ENCODE data around the gene FOXI1. TPM values are rescaled to one million over a fixed set of nuclear protein-coding genes. Genes with fewer than 3 reads are reported as not detected.

Gene FOXI1
- total RNA-seq, 1 experiment from 2014 or later, result not detected

DNA sequence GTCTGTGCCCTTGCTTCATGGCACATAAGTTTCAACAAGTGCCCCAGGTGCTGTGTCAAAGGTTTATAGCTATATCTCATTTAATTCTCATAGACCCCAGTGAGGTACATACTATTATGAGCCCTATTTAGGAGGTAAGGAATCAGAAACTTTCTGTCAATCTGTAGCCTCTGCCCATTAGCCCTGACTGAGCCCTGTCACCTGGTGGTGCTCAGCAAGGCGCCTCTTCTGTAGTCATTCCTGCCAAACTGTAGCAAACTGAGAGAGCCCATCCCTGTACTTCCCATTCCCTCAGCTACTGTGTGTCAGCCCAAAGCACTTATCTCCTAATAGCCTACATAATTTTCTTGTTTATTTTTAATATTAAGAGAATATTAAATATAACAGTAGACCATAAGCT, 46.5 kb upstream of the FOXI1 start:
- Histone ChIP-seq H3K4me1 (replicated peaks; ENCODE audit: insufficient read depth) (peaks cover 19% of the 10 kb centered on the region), H3K27ac (no peak overlapping the region), H2AFZ (no peak overlapping the region), H3K36me3 (ENCODE audit: low read depth) (no peaks in the 10 kb centered on the region), H3K9me3 (ENCODE audit: insufficient read depth, low read depth) (no peaks in the 10 kb centered on the region), H4K20me1 (ENCODE audit: insufficient read depth) (no peaks in the 10 kb centered on the region), H3K27me3 (ENCODE audit: insufficient read depth, low read depth) (no peaks in the 10 kb centered on the region), H3K9me2 (ENCODE audit: insufficient read depth) (no peaks in the 10 kb centered on the region), H3F3A (ENCODE audit: insufficient read depth, low read depth) (peaks cover 15% of the 10 kb centered on the region; the same call in 1 of the 2 replicates), H3K4me2 (no peak overlapping the region), H3K79me2 (ENCODE audit: low read depth) (no peaks in the 10 kb centered on the region), H3K4me3 (no peak overlapping the region)
- POLR2A ChIA-PET (ENCODE audit: unreplicated experiment), result no interaction called here
- TF ChIP-seq, protein P1, sequence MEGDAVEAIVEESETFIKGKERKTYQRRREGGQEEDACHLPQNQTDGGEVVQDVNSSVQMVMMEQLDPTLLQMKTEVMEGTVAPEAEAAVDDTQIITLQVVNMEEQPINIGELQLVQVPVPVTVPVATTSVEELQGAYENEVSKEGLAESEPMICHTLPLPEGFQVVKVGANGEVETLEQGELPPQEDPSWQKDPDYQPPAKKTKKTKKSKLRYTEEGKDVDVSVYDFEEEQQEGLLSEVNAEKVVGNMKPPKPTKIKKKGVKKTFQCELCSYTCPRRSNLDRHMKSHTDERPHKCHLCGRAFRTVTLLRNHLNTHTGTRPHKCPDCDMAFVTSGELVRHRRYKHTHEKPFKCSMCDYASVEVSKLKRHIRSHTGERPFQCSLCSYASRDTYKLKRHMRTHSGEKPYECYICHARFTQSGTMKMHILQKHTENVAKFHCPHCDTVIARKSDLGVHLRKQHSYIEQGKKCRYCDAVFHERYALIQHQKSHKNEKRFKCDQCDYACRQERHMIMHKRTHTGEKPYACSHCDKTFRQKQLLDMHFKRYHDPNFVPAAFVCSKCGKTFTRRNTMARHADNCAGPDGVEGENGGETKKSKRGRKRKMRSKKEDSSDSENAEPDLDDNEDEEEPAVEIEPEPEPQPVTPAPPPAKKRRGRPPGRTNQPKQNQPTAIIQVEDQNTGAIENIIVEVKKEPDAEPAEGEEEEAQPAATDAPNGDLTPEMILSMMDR (conservative IDR thresholded peaks at IDR 0.05), result no peak
- TF ChIP-seq EZH2 (IDR thresholded peaks at IDR 0.05; ENCODE audit: low read depth), result no peak
- no TSS peak for BruUV-seq (replicated peaks)
- intact Hi-C loops (cut with micrococcal nuclease; ENCODE audit: unreplicated experiment), result no loop called here
- CTCF ChIA-PET, result no interaction called here
- no peak for DNase-seq

DNA sequence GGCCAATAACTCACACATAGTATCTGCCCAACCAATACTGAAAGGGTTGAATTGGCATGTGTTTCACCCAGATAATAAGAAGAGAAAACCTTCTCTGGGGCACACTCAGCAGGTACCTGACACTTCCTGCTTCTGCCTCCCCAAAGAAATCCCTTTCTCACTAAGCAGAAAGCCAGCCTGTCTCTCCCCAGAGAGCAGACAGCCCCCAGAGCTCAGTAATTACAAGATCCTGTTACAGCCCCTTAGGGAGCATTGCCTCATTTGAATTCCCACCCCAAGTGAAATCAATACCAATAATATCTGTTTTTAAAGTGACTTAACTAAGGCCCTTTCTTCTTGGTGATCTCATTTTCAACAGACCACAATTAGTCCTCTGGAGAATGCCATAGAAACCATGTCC, 38.5 kb upstream of the FOXI1 start:
- no peak for DNase-seq
- CTCF ChIA-PET, result no interaction called here
- H3K4me2 ChIP-seq, result no peak overlapping the region
- POLR2A ChIA-PET (ENCODE audit: unreplicated experiment), result no interaction called here
- H3K4me3 ChIP-seq, result no peak overlapping the region
- no TSS peak for BruUV-seq (replicated peaks)
- H3K27me3 ChIP-seq (ENCODE audit: insufficient read depth, low read depth), result no peaks in the 10 kb centered on the region
- no peaks in the 10 kb centered on the region for H3K9me2 ChIP-seq (ENCODE audit: insufficient read depth)
- no peaks in the 10 kb centered on the region for H3K9me3 ChIP-seq (ENCODE audit: insufficient read depth, low read depth)
- H3K27ac ChIP-seq, result no peak overlapping the region
- TF ChIP-seq, protein P1 (conservative IDR thresholded peaks at IDR 0.05), result no peak
- no peak for TF ChIP-seq EZH2 (IDR thresholded peaks at IDR 0.05; ENCODE audit: low read depth)
- H3K36me3 ChIP-seq (ENCODE audit: low read depth), result no peaks in the 10 kb centered on the region; the same call in 1 of the 2 replicates
- H3K79me2 ChIP-seq (ENCODE audit: low read depth), result no peaks in the 10 kb centered on the region
- H2AFZ ChIP-seq, result no peak overlapping the region
- intact Hi-C loops (cut with micrococcal nuclease; ENCODE audit: unreplicated experiment), result no loop called here
- H3K4me1 ChIP-seq (replicated peaks; ENCODE audit: insufficient read depth), result no peaks in the 10 kb centered on the region
- no peaks in the 10 kb centered on the region for H4K20me1 ChIP-seq (ENCODE audit: insufficient read depth)
- H3F3A ChIP-seq (ENCODE audit: insufficient read depth, low read depth), result no peaks in the 10 kb centered on the region

GRCh38 chr5:170067574-170068170, 38.0 kb upstream of the FOXI1 start:
- POLR2A ChIA-PET (ENCODE audit: unreplicated experiment), result no interaction called here
- CTCF ChIA-PET, result no interaction called here
- H3F3A ChIP-seq (ENCODE audit: insufficient read depth, low read depth), result no peaks in the 10 kb centered on the region
- DNase-seq, result no peak
- no TSS peak for BruUV-seq (replicated peaks)
- no peaks in the 10 kb centered on the region for H3K4me1 ChIP-seq (replicated peaks; ENCODE audit: insufficient read depth)
- H3K79me2 ChIP-seq (ENCODE audit: low read depth), result no peaks in the 10 kb centered on the region
- H4K20me1 ChIP-seq (ENCODE audit: insufficient read depth), result no peaks in the 10 kb centered on the region
- H2AFZ ChIP-seq, result no peak overlapping the region
- H3K9me3 ChIP-seq (ENCODE audit: insufficient read depth, low read depth), result no peaks in the 10 kb centered on the region
- no peaks in the 10 kb centered on the region for H3K9me2 ChIP-seq (ENCODE audit: insufficient read depth)
- no peak overlapping the region for H3K4me3 ChIP-seq
- intact Hi-C loops (cut with micrococcal nuclease; ENCODE audit: unreplicated experiment), result no loop called here
- no peak overlapping the region for H3K27ac ChIP-seq
- no peaks in the 10 kb centered on the region for H3K27me3 ChIP-seq (ENCODE audit: insufficient read depth, low read depth)
- no peaks in the 10 kb centered on the region; the same call in 1 of the 2 replicates for H3K36me3 ChIP-seq (ENCODE audit: low read depth)
- H3K4me2 ChIP-seq, result no peak overlapping the region
- TF ChIP-seq EZH2 (IDR thresholded peaks at IDR 0.05; ENCODE audit: low read depth), result no peak
- TF ChIP-seq, protein P1 (conservative IDR thresholded peaks at IDR 0.05), result no peak
